Osteocyte (in vitro differentiated cells): Measurements from ENCODE around the gene ITGA1. TPM values are rescaled to one million over a fixed set of nuclear protein-coding genes. Genes with fewer than 3 reads are reported as not detected.

ENCODE experiments used
- DNase-seq: peaks from one replicate; pipeline ENCODE4 v3.0.0; 2021; ENCODE audit warnings: mixed read lengths; ENCODE audit not compliant: unreplicated experiment; ENCODE audit errors: extremely low spot score
- H3K27ac Mint-ChIP-seq: one replicate; pipeline ENCODE4 v1.8.0; 2021; ENCODE audit warnings: mild to moderate bottlenecking, mixed read lengths; ENCODE audit not compliant: unreplicated experiment
- H3K27me3 Mint-ChIP-seq: one replicate; pipeline ENCODE4 v1.8.0; 2021; ENCODE audit warnings: mixed read lengths; ENCODE audit not compliant: unreplicated experiment
- H3K36me3 Mint-ChIP-seq: one replicate; pipeline ENCODE4 v1.8.0; 2021; ENCODE audit warnings: mixed read lengths; ENCODE audit not compliant: unreplicated experiment
- H3K4me1 Mint-ChIP-seq: one replicate; pipeline ENCODE4 v1.8.0; 2021; ENCODE audit warnings: mixed read lengths; ENCODE audit not compliant: unreplicated experiment
- H3K4me3 Mint-ChIP-seq: one replicate; pipeline ENCODE4 v1.8.0; 2021; ENCODE audit warnings: mild to moderate bottlenecking, moderate library complexity, mixed read lengths; ENCODE audit not compliant: unreplicated experiment
- H3K9me3 Mint-ChIP-seq: one replicate; pipeline ENCODE4 v1.8.0; 2021; ENCODE audit warnings: mixed read lengths; ENCODE audit not compliant: unreplicated experiment
- CTCF ChIP-seq: fragments of 200-600 bp; sonication (generic); IDR thresholded peaks from 2 replicates; pipeline ENCODE4 v1.5.0; 2021; ENCODE audit warnings: antibody characterized with exemption, mild to moderate bottlenecking, moderate library complexity
- total RNA-seq: library from RNA; stranded (reverse); gene quantifications from 2 replicates; pipeline ENCODE4 v1.2.1, GENCODE V29; 2021

The ITGA1 gene
- total RNA-seq, 1 donor from 2014 or later, result 150 TPM

GRCh38 chr5:52786391-52786790 is 1.3 kb upstream of the ITGA1 start:
- Mint-ChIP-seq H3K9me3 (no peaks in the 10 kb centered on the region), H3K27ac (no peak overlapping the region), H3K4me1 (peaks cover 67% of the 10 kb centered on the region), H3K4me3 (peak overlapping the region; percentile 12), H3K27me3 (no peaks in the 10 kb centered on the region), H3K36me3 (peaks cover 7% of the 10 kb centered on the region)
- DNase-seq, result no peak
- no peak for TF ChIP-seq CTCF

- H3K27me3 Mint-ChIP-seq, result no peaks in the 10 kb centered on the region
- TF ChIP-seq CTCF, result peak; percentile 51
- H3K4me3 Mint-ChIP-seq, result peak overlapping the region; percentile 96
- H3K9me3 Mint-ChIP-seq, result no peaks in the 10 kb centered on the region
- peak overlapping the region; percentile 98 for H3K27ac Mint-ChIP-seq
- H3K4me1 Mint-ChIP-seq, result peaks cover 72% of the 10 kb centered on the region
- DNase-seq, result no peak
- H3K36me3 Mint-ChIP-seq, result peaks cover 7% of the 10 kb centered on the region
Observed at GRCh38 chr5:52786949-52787599, 642 bp upstream of the ITGA1 start.

GRCh38 chr5:52788505-52788821 is 747 bp downstream of the ITGA1 start:
- DNase-seq, result no peak
- peak overlapping the region; percentile 96 for H3K4me3 Mint-ChIP-seq
- H3K27ac Mint-ChIP-seq, result peak overlapping the region; percentile 86
- H3K9me3 Mint-ChIP-seq, result no peaks in the 10 kb centered on the region
- peaks cover 74% of the 10 kb centered on the region for H3K4me1 Mint-ChIP-seq
- peaks cover 11% of the 10 kb centered on the region for H3K36me3 Mint-ChIP-seq
- TF ChIP-seq CTCF, result no peak
- no peaks in the 10 kb centered on the region for H3K27me3 Mint-ChIP-seq

- TF ChIP-seq CTCF, result no peak
- Mint-ChIP-seq H3K36me3 (peaks cover 14% of the 10 kb centered on the region), H3K27ac (peak overlapping the region; percentile 86), H3K27me3 (no peaks in the 10 kb centered on the region), H3K4me1 (peaks cover 73% of the 10 kb centered on the region), H3K9me3 (no peaks in the 10 kb centered on the region), H3K4me3 (peak overlapping the region; percentile 96)
- DNase-seq, result no peak
Observed at GRCh38 chr5:52789378-52789777, 1.7 kb downstream of the ITGA1 start.

- DNase-seq, result no peak
- peak overlapping the region; percentile 86 for H3K27ac Mint-ChIP-seq
- H3K27me3 Mint-ChIP-seq, result no peaks in the 10 kb centered on the region
- H3K4me1 Mint-ChIP-seq, result peaks cover 74% of the 10 kb centered on the region
- no peak for TF ChIP-seq CTCF
- peaks cover 18% of the 10 kb centered on the region for H3K36me3 Mint-ChIP-seq
- peak overlapping the region; percentile 96 for H3K4me3 Mint-ChIP-seq
- H3K9me3 Mint-ChIP-seq, result no peaks in the 10 kb centered on the region
Observed at GRCh38 chr5:52789851-52790250, 2.1 kb downstream of the ITGA1 start.
